Type B pancreatic cell (in vitro differentiated cells): ENCODE results near the gene BBLN. TPM values are rescaled to one million over a fixed set of nuclear protein-coding genes. Genes with fewer than 3 reads are reported as not detected.
A peak's percentile ranks its signal among the peaks of the same experiment; 100 is the strongest.

ENCODE experiments used
- DNase-seq: peaks from one replicate; pipeline ENCODE4 v3.0.0; 2021; ENCODE audit warnings: mixed read lengths; ENCODE audit not compliant: unreplicated experiment; ENCODE audit errors: extremely low spot score
- H3K27ac Mint-ChIP-seq: 2 replicates; pipeline ENCODE4 v1.8.0; 2021; ENCODE audit warnings: mild to moderate bottlenecking, mixed read lengths
- H3K27me3 Mint-ChIP-seq: 2 replicates; pipeline ENCODE4 v1.8.0; 2021; ENCODE audit warnings: mixed read lengths
- H3K36me3 Mint-ChIP-seq: 2 replicates; pipeline ENCODE4 v1.8.0; 2021; ENCODE audit warnings: mixed read lengths
- H3K4me1 Mint-ChIP-seq: one replicate; pipeline ENCODE4 v1.8.0; 2021; ENCODE audit warnings: mixed read lengths; ENCODE audit not compliant: unreplicated experiment
- H3K4me3 Mint-ChIP-seq: 2 replicates; pipeline ENCODE4 v1.8.0; 2021; ENCODE audit warnings: mild to moderate bottlenecking, mixed read lengths
- H3K9me3 Mint-ChIP-seq: 2 replicates; pipeline ENCODE4 v1.8.0; 2021; ENCODE audit warnings: mixed read lengths
- CTCF ChIP-seq: fragments of 200-600 bp; sonication (generic); conservative IDR thresholded peaks from 2 replicates; pipeline ENCODE4 v1.5.0; 2021; ENCODE audit warnings: antibody characterized with exemption, mild to moderate bottlenecking
- total RNA-seq: library from RNA; stranded (reverse); gene quantifications from 2 replicates; pipeline ENCODE4 v1.2.1, GENCODE V29; 2021; ENCODE audit warnings: low replicate concordance

BBLN gene
- total RNA-seq, 1 donor from 2014 or later = 108 TPM

GRCh38 chr9:128185979-128186965 lies 26.2 kb downstream of the BBLN start:
- Mint-ChIP-seq H3K36me3 (peaks cover 29% of the 10 kb centered on the region), H3K27ac (no peak overlapping the region), H3K4me3 (no peak overlapping the region), H3K9me3 (no peaks in the 10 kb centered on the region), H3K4me1 (peaks cover 6% of the 10 kb centered on the region), H3K27me3 (no peaks in the 10 kb centered on the region)
- no peak for TF ChIP-seq CTCF
- DNase-seq = no peak

- H3K36me3 Mint-ChIP-seq = peaks cover 24% of the 10 kb centered on the region
These were observed 27.3 kb downstream of the BBLN start for GRCh38 chr9:128187361-128187760.

GRCh38 chr9:128188209-128188608 lies 28.1 kb downstream of the BBLN start:
- no peak for TF ChIP-seq CTCF
- Mint-ChIP-seq H3K27ac (no peak overlapping the region), H3K27me3 (no peaks in the 10 kb centered on the region), H3K4me3 (peak overlapping the region; percentile 58), H3K9me3 (no peaks in the 10 kb centered on the region), H3K36me3 (peaks cover 20% of the 10 kb centered on the region), H3K4me1 (peaks cover 6% of the 10 kb centered on the region)
- DNase-seq = no peak

More at GRCh38 chr9:128187361-128187760, 27.3 kb downstream of the BBLN start:
- DNase-seq = no peak
- H3K4me3 Mint-ChIP-seq = no peak overlapping the region
- H3K27me3 Mint-ChIP-seq = no peaks in the 10 kb centered on the region
- peaks cover 6% of the 10 kb centered on the region for H3K4me1 Mint-ChIP-seq
- H3K9me3 Mint-ChIP-seq = no peaks in the 10 kb centered on the region
- TF ChIP-seq CTCF = no peak
- H3K27ac Mint-ChIP-seq = no peak overlapping the region

- Mint-ChIP-seq H3K36me3 (peaks cover 13% of the 10 kb centered on the region), H3K9me3 (no peaks in the 10 kb centered on the region), H3K4me1 (peaks cover 6% of the 10 kb centered on the region), H3K27ac (no peak overlapping the region), H3K4me3 (peak overlapping the region; percentile 99), H3K27me3 (no peaks in the 10 kb centered on the region)
- no peak for TF ChIP-seq CTCF
- DNase-seq = no peak
These were observed 29.9 kb downstream of the BBLN start for GRCh38 chr9:128190013-128190412.

- H3K4me3 Mint-ChIP-seq = peak overlapping the region; percentile 99
- peaks cover 13% of the 10 kb centered on the region for H3K36me3 Mint-ChIP-seq
- no peak for DNase-seq
- no peaks in the 10 kb centered on the region for H3K9me3 Mint-ChIP-seq
- TF ChIP-seq CTCF = no peak
- H3K27ac Mint-ChIP-seq = peak overlapping the region; percentile 82
- no peaks in the 10 kb centered on the region for H3K27me3 Mint-ChIP-seq
- peaks cover 6% of the 10 kb centered on the region for H3K4me1 Mint-ChIP-seq
These were observed 30.7 kb downstream of the BBLN start for GRCh38 chr9:128190516-128191405.
